Nephron (organoid): Measurements from ENCODE around the gene AP3S2.
"Not testable (repeated sequence)": the region's sequence is repeated elsewhere in the genome, so short reads cannot be mapped to it uniquely, and the experiment has no call there.

Experiments
- H3K27ac Mint-ChIP-seq, 3 experiments: 2 replicates each; pipeline ENCODE4 v1.8.0; 2020; ENCODE audit warnings: mixed read lengths in 3 of 3, mild to moderate bottlenecking in 2 of 3, moderate library complexity in 1 of 3
- H3K27me3 Mint-ChIP-seq: 2 replicates; pipeline ENCODE4 v1.8.0; 2021; ENCODE audit warnings: low read depth, mild to moderate bottlenecking, moderate library complexity, mixed read lengths
- H3K36me3 Mint-ChIP-seq: 2 replicates; pipeline ENCODE4 v1.8.0; 2020; ENCODE audit warnings: low read depth, mixed read lengths
- H3K4me1 Mint-ChIP-seq: 2 replicates; pipeline ENCODE4 v1.8.0; 2020; ENCODE audit warnings: mixed read lengths
- H3K4me3 Mint-ChIP-seq, 3 experiments: 2 replicates each; pipeline ENCODE4 v1.8.0; 2020; ENCODE audit warnings: mild to moderate bottlenecking in 3 of 3, mixed read lengths in 3 of 3, moderate library complexity in 2 of 3
- H3K9me3 Mint-ChIP-seq: 2 replicates; pipeline ENCODE4 v1.8.0; 2020; ENCODE audit warnings: mixed read lengths
- CTCF ChIP-seq, 3 experiments: fragments of 200-600 bp; sonication (generic); IDR thresholded peaks; one replicate each; pipeline ENCODE4 v1.5.0; 2021; ENCODE audit warnings: antibody characterized with exemption in 3 of 3; ENCODE audit not compliant: unreplicated experiment in 3 of 3

Gene AP3S2

DNA sequence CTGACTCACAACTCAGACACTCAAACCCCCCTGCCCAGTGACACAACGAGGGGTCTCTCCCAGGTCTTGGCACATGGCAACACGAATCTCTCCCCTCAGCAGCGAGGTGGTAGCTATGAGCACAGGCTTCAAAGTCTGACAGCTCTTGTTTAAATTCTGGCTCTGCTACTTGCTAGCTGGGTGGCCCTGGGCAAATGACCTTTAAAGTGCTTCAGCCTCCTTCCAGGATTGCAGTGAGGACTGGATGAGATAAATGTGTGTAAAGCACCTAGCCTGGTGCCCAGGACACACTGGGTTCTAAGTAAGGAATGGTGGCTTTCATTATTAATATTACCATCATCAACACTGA is 56.0 kb downstream of the AP3S2 start:
- Mint-ChIP-seq H3K36me3 (peaks cover 62% of the 10 kb centered on the region), H3K9me3 (no peaks in the 10 kb centered on the region), H3K4me3 (no peak overlapping the region), H3K4me1 (no peaks in the 10 kb centered on the region), H3K27me3 (no peaks in the 10 kb centered on the region), H3K27ac (no peak overlapping the region)
- TF ChIP-seq CTCF (IDR thresholded peaks at IDR 0.05; ENCODE audit: unreplicated experiment in 3 of 3), result no peak

DNA sequence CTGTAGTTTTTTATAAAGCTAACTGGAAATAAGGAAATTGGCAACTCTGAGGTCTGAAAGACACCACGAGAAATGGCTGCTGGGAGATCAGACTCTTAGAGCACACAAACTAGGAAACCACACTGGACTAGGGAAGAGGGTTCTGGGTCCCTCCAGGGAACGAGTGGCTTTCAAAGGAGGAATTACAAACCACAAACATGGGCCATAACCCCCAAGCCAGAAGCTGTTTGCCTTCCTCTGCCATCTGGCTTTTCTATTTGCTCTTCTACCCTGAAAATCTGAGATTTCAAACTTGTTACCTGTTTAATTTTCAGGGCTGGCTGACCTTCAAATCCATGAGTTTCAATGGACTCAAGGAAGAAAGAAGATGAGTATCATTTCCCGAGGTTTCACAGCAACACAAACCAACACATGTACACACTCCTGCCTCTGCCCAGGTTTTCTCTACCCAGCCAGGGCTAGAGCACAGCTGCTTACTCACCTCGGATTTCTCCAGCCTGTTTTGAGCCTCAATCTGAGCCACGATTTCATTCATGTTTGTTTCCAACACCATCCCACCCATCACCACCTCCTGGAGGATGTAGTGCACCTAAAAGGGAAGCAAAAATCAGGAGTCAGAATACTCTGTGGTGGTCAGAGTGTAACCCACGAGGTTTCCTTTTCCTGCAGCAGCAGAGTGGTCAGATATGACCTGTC is 56.5 kb downstream of the AP3S2 start:
- H3K27me3 Mint-ChIP-seq, result no peaks in the 10 kb centered on the region
- peak overlapping the region in 2 of 3 experiments; percentile 25 to 50 for H3K27ac Mint-ChIP-seq
- no peaks in the 10 kb centered on the region for H3K9me3 Mint-ChIP-seq
- no peaks in the 10 kb centered on the region for H3K4me1 Mint-ChIP-seq
- no peak for TF ChIP-seq CTCF (IDR thresholded peaks at IDR 0.05; ENCODE audit: unreplicated experiment in 3 of 3)
- H3K36me3 Mint-ChIP-seq, result peaks cover 63% of the 10 kb centered on the region
- H3K4me3 Mint-ChIP-seq, result no peak overlapping the region

- no peaks in the 10 kb centered on the region for H3K27me3 Mint-ChIP-seq
- no peaks in the 10 kb centered on the region for H3K4me1 Mint-ChIP-seq
- no peak overlapping the region for H3K4me3 Mint-ChIP-seq
- H3K36me3 Mint-ChIP-seq, result peaks cover 63% of the 10 kb centered on the region
- H3K27ac Mint-ChIP-seq, result peak overlapping the region in 2 of 3 experiments; percentile 25 to 50
- H3K9me3 Mint-ChIP-seq, result no peaks in the 10 kb centered on the region
- no peak for TF ChIP-seq CTCF (IDR thresholded peaks at IDR 0.05; ENCODE audit: unreplicated experiment in 3 of 3)
These were observed 57.3 kb downstream of the AP3S2 start for GRCh38 chr15:89836267-89837133.

DNA sequence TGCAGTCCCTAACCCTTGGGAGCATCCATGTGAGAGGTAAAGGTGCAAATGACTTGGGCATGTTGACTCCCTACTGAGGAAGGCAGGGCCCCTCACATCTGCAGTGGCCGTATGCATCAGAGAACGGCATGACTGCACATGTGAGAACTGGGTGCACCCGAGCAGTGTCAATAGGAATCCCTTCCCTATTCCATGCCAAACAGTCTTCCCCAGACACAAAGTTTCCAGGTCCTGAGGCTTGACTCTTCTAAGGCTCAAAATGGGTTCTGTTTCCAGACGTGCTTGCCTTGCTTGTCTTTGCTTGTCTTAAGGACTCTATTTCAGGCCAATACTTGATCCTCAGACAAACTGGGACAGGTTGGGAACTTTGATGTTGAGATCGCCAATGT is 58.6 kb downstream of the AP3S2 start:
- no peak overlapping the region for H3K4me3 Mint-ChIP-seq
- peaks cover 59% of the 10 kb centered on the region for H3K36me3 Mint-ChIP-seq
- no peaks in the 10 kb centered on the region for H3K9me3 Mint-ChIP-seq
- H3K27me3 Mint-ChIP-seq, result no peaks in the 10 kb centered on the region
- no peak overlapping the region for H3K27ac Mint-ChIP-seq
- no peak for TF ChIP-seq CTCF (IDR thresholded peaks at IDR 0.05; ENCODE audit: unreplicated experiment in 3 of 3)
- H3K4me1 Mint-ChIP-seq, result peaks cover 4% of the 10 kb centered on the region

DNA sequence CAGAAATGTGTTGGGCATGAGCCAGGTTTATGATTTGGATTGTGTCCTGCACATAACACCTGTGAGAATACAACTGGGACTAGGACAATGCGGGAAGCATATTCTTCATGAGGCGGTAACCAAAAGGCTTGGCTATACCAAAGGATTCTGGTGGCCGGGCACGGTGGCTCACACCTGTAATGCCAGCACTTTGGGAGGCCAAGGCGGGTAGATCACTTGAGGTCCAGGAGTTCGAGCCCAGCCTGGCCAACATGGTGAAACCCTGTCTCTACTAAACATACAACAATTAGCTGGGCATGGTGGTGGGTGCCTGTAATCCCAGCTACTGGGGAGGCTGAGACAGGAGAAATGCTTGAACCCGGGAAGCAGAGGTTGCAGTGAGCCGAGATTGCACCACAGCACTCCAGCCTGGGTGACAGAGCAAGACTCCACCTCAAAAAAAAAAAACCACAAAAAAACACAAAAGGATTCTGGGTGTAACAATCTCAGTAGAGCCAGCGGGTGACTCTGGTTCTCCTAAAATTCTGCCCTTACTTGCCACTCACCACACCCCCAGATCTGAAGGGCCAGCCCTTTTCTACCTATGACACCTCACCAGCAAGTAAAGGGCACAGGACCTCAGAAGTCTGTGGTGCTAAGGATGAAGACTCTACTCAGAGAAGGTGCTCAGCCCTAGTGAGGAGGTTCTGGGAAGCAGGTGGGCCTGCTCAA is 59.2 kb downstream of the AP3S2 start:
- not testable (repeated sequence) for H3K27me3 Mint-ChIP-seq, H3K9me3 Mint-ChIP-seq, H3K4me1 Mint-ChIP-seq, H3K27ac Mint-ChIP-seq, H3K4me3 Mint-ChIP-seq
- H3K36me3 Mint-ChIP-seq, result peaks cover 54% of the 10 kb centered on the region

DNA sequence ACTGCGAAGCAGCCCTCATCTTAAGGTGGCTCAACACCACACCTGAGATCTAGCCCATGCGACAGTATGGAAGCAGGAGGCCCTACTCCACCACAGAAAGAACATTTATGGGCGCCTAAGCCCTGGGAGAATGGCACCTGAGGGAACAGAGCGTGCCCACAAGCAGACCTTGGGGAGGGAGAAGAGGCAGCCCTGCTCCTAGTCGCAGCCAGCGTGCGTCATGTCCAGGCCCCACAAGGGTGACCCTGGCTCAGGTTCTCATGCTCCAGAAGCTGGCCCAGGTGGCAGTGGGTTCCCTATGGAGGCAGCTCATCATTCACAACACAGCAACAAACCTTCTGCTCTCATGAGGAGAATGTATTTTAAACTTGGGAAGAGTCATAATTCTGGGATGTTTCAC is 59.8 kb downstream of the AP3S2 start:
- TF ChIP-seq CTCF (IDR thresholded peaks at IDR 0.05; ENCODE audit: unreplicated experiment in 3 of 3), result no peak
- peaks cover 54% of the 10 kb centered on the region for H3K36me3 Mint-ChIP-seq
- H3K4me3 Mint-ChIP-seq, result no peak overlapping the region
- H3K27me3 Mint-ChIP-seq, result no peaks in the 10 kb centered on the region
- no peaks in the 10 kb centered on the region for H3K9me3 Mint-ChIP-seq
- peaks cover 13% of the 10 kb centered on the region for H3K4me1 Mint-ChIP-seq
- no peak overlapping the region for H3K27ac Mint-ChIP-seq
